Common myeloid progenitor, CD34-positive (primary cell): ENCODE measurements around the gene MRPL14.

Source experiments
- CTCF ChIA-PET: fragments of 350-600 bp; sonication (Branson Sonifier 250); formaldehyde crosslinking; loops from one replicate; lab custom pipeline; 2021; ENCODE audit warnings: antibody characterized with exemption; lab: Charles Lee
- POLR2A ChIA-PET: fragments of 350-600 bp; sonication (Branson Sonifier 250); formaldehyde crosslinking; loops from one replicate; lab custom pipeline; 2021; ENCODE audit warnings: antibody characterized with exemption; lab: Charles Lee
- DNase-seq, 3 donors: peaks; one replicate each; pipeline versions ENCODE4 v3.0.0 to v3.0.0-alpha.2; 2013
- H3K27ac ChIP-seq, 2 experiments: 1 replicate in 1 of 2; 2 replicates in 1 of 2; pipeline ENCODE4 v1.7.0; 2013; ENCODE audit warnings: inconsistent platforms in 2 of 2, low read length in 2 of 2, mild to moderate bottlenecking in 2 of 2, low read depth in 1 of 2, moderate library complexity in 1 of 2; ENCODE audit not compliant: severe bottlenecking in 2 of 2, insufficient read depth in 1 of 2, poor library complexity in 1 of 2
- H3K27me3 ChIP-seq, 5 experiments: replicated peaks in 2 of 5; 1 replicate in 3 of 5; 2 replicates in 2 of 5; pipeline versions ENCODE4 v1.6.1 to v1.7.0; 2013; ENCODE audit warnings: low read length in 4 of 5, mild to moderate bottlenecking in 2 of 5, moderate library complexity in 2 of 5, inconsistent platforms in 1 of 5; ENCODE audit not compliant: insufficient read depth in 5 of 5, control insufficient read depth in 4 of 5
- H3K36me3 ChIP-seq, 4 experiments: 1 replicate in 2 of 4; 2 replicates in 2 of 4; pipeline versions ENCODE4 v1.6.1 to v1.7.0; 2013; ENCODE audit warnings: low read length in 3 of 4, control low read depth in 1 of 4, mild to moderate bottlenecking in 1 of 4; ENCODE audit not compliant: control insufficient read depth in 4 of 4, insufficient read depth in 4 of 4
- H3K4me1 ChIP-seq, 4 experiments: 1 replicate in 3 of 4; 2 replicates in 1 of 4; pipeline versions ENCODE4 v1.6.1 to v1.7.1; 2013; ENCODE audit warnings: low read length in 3 of 4, mild to moderate bottlenecking in 3 of 4, control low read depth in 1 of 4, inconsistent platforms in 1 of 4, moderate library complexity in 1 of 4; ENCODE audit not compliant: control insufficient read depth in 4 of 4, insufficient read depth in 4 of 4; ENCODE audit errors: control extremely low read depth in 1 of 4
- H3K4me3 ChIP-seq, 7 experiments: 1 replicate in 4 of 7; 2 replicates in 3 of 7; pipeline versions ENCODE4 v1.5.1 to v1.7.0; 2013; ENCODE audit warnings: mild to moderate bottlenecking in 7 of 7, low read length in 6 of 7, moderate library complexity in 6 of 7, inconsistent platforms in 2 of 7, low read depth in 2 of 7, control low read depth in 1 of 7; ENCODE audit not compliant: insufficient read depth in 4 of 7, control insufficient read depth in 1 of 7; ENCODE audit errors: extremely low read depth in 1 of 7
- H3K9me3 ChIP-seq, 5 experiments: 1 replicate in 4 of 5; 2 replicates in 1 of 5; pipeline versions ENCODE4 v1.6.1 to v1.7.1; 2013; ENCODE audit warnings: low read length in 4 of 5, mild to moderate bottlenecking in 2 of 5, inconsistent platforms in 1 of 5, low read depth in 1 of 5, moderate library complexity in 1 of 5; ENCODE audit not compliant: control insufficient read depth in 4 of 5, insufficient read depth in 2 of 5; ENCODE audit errors: control extremely low read depth in 1 of 5
- WGBS: methylation state at CpG from one replicate; pipeline ENCODE4 v1.1.5; 2013; ENCODE audit not compliant: insufficient coverage; 5-methylcytosine and 5-hydroxymethylcytosine counted together

The MRPL14 gene

GRCh38 chr6:44064089-44064947 is 62.9 kb downstream of the MRPL14 start:
- ChIA-PET CTCF (interaction anchor here (1.0 to 5.1 kb wide), 5 partner anchors 9 to 403 kb away, joined by 3 to 48 read pairs (median 3); no protein-coding TSS in a partner anchor), POLR2A (no interaction called here)
- peak overlapping the region in 1 of 2 experiments; percentile 54 for H3K27ac ChIP-seq
- peaks cover 0 to 4% (median 4%) of the 10 kb centered on the region in 5 experiments for H3K9me3 ChIP-seq
- peak; percentile 55 to 90 (median 88) for DNase-seq
- peaks cover 0 to 5% (median 0%) of the 10 kb centered on the region in 5 experiments for H3K27me3 ChIP-seq
- peaks cover 0 to 22% (median 5%) of the 10 kb centered on the region in 4 experiments for H3K4me1 ChIP-seq
- no peaks in the 10 kb centered on the region for H3K36me3 ChIP-seq
- H3K4me3 ChIP-seq, result no peak overlapping the region
- WGBS, result 81% methylated on average over 13 of the region's 17 CpGs

DNA sequence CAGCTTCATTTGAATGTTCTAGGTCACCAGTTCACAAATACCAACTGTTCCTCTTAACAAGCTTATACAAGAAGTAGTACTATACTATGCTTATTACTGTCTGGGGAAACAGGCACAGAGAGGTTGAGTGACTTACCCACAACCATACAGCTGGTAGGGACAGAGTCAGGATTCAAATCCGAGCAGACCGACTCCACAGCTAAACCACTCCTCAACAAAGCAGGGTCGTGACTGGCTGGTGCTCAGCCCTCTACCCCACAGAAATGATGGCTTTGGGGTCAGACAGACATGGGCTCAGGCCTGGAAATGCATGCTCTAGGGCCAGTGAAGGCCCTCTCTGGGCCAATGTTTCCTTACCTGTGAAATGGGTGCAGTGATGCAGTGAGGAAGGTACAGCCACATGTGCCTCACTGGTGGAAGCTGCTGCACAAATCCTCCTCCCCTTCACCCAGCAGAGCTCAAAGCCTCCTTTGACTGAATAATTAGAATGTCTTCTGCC is 63.6 kb downstream of the MRPL14 start:
- CTCF ChIA-PET, result interaction anchor here (0.6 to 5.1 kb wide), 5 partner anchors 10 to 339 kb away, joined by 3 to 48 read pairs (median 3); no protein-coding TSS in a partner anchor
- Histone ChIP-seq H3K9me3 (peaks cover 0 to 4% (median 4%) of the 10 kb centered on the region in 5 experiments), H3K36me3 (no peaks in the 10 kb centered on the region), H3K4me3 (no peak overlapping the region), H3K4me1 (peaks cover 0 to 30% (median 12%) of the 10 kb centered on the region in 4 experiments), H3K27ac (peak overlapping the region in 1 of 2 experiments; percentile 11), H3K27me3 (peaks cover 0 to 5% (median 0%) of the 10 kb centered on the region in 5 experiments)
- DNase-seq, result no peak
- 100% methylated on average over 3 of the region's 3 CpGs for WGBS
- POLR2A ChIA-PET, result no interaction called here
